ENCODE data around the gene DGUOK.

- no peak for TF ChIP-seq EP300 (IDR thresholded peaks at IDR 0.05)
- TF ChIP-seq CTCF (IDR thresholded peaks at IDR 0.05), result no peak
- TF ChIP-seq POLR2A (IDR thresholded peaks at IDR 0.05), result no peak
Measured at GRCh38 chr2:73918856-73919255, 7.8 kb upstream of the DGUOK start.
